Astrocyte (in vitro differentiated cells and primary cell): Measurements from ENCODE around the gene COL5A1. TPM values are rescaled to one million over a fixed set of nuclear protein-coding genes. Genes with fewer than 3 reads are reported as not detected.

ENCODE experiments used
- DNase-seq: peaks from one replicate; pipeline ENCODE4 v3.0.0-alpha.2; 2010; ENCODE audit warnings: low read depth
- FAIRE-seq: peaks from 2 replicates; lab custom pipeline; 2011; peaks lifted over from hg19 to GRCh38; lab: Jason Lieb, UNC
- H2AFZ ChIP-seq: 2 replicates; pipeline ENCODE4 v1.6.0; 2012; ENCODE audit warnings: low read depth, low read length, inconsistent platforms
- H3K27ac ChIP-seq: 2 replicates; pipeline ENCODE4 v1.5.1; 2011; ENCODE audit warnings: low read depth, low read length, inconsistent platforms
- H3K27me3 ChIP-seq: 2 replicates; pipeline ENCODE4 v1.6.0; 2011; ENCODE audit warnings: low read length, inconsistent platforms; ENCODE audit not compliant: insufficient read depth
- H3K36me3 ChIP-seq: 2 replicates; pipeline ENCODE4 v1.5.1; 2011; ENCODE audit warnings: low read length, inconsistent platforms; ENCODE audit not compliant: insufficient read depth
- H3K4me1 ChIP-seq: 2 replicates; pipeline ENCODE4 v1.5.1; 2011; ENCODE audit warnings: low read length, inconsistent platforms; ENCODE audit not compliant: insufficient read depth
- H3K4me2 ChIP-seq: 2 replicates; pipeline ENCODE4 v1.6.0; 2012; ENCODE audit warnings: low read length, inconsistent platforms
- H3K4me3 ChIP-seq: 2 replicates; pipeline ENCODE4 v1.5.1; 2011; ENCODE audit warnings: low read depth, mild to moderate bottlenecking, low read length, inconsistent platforms; ENCODE audit not compliant: insufficient read depth
- H3K79me2 ChIP-seq: 2 replicates; pipeline ENCODE4 v1.6.0; 2012; ENCODE audit warnings: mild to moderate bottlenecking, low read length, inconsistent platforms; ENCODE audit not compliant: insufficient read depth
- H3K9ac ChIP-seq: 2 replicates; pipeline ENCODE4 v1.6.0; 2012; ENCODE audit warnings: mild to moderate bottlenecking, low read length, inconsistent platforms
- H3K9me3 ChIP-seq: 2 replicates; pipeline ENCODE4 v1.5.1; 2012; ENCODE audit warnings: low read depth, mild to moderate bottlenecking, low read length, inconsistent platforms; ENCODE audit not compliant: insufficient read depth
- H4K20me1 ChIP-seq: 2 replicates; pipeline ENCODE4 v1.6.0; 2012; ENCODE audit warnings: low read length, inconsistent platforms; ENCODE audit not compliant: insufficient read depth
- H3K27ac Mint-ChIP-seq: one replicate; pipeline ENCODE4 v1.8.0; 2021; ENCODE audit warnings: mild to moderate bottlenecking, mixed read lengths; ENCODE audit not compliant: unreplicated experiment
- H3K27me3 Mint-ChIP-seq: one replicate; pipeline ENCODE4 v1.8.0; 2021; ENCODE audit warnings: low read depth, mixed read lengths; ENCODE audit not compliant: unreplicated experiment
- H3K36me3 Mint-ChIP-seq: one replicate; pipeline ENCODE4 v1.8.0; 2021; ENCODE audit warnings: low read depth, mixed read lengths; ENCODE audit not compliant: unreplicated experiment
- H3K4me1 Mint-ChIP-seq: one replicate; pipeline ENCODE4 v1.8.0; 2021; ENCODE audit warnings: low read depth, mixed read lengths; ENCODE audit not compliant: unreplicated experiment
- H3K4me3 Mint-ChIP-seq: one replicate; pipeline ENCODE4 v1.8.0; 2021; ENCODE audit warnings: mild to moderate bottlenecking, moderate library complexity, mixed read lengths; ENCODE audit not compliant: unreplicated experiment
- H3K9me3 Mint-ChIP-seq: one replicate; pipeline ENCODE4 v1.8.0; 2021; ENCODE audit warnings: mild to moderate bottlenecking, mixed read lengths; ENCODE audit not compliant: unreplicated experiment
- EZH2 ChIP-seq: IDR thresholded peaks from 2 replicates; pipeline ENCODE4 v1.6.1; 2012; ENCODE audit warnings: mild to moderate bottlenecking, low read length, inconsistent platforms; ENCODE audit not compliant: insufficient read depth
- total RNA-seq: library from RNA; stranded (reverse); gene quantifications from 2 replicates; pipeline ENCODE4 v1.2.1, GENCODE V29; 2021
- TF ChIP-seq, protein P1 (sequence below): IDR thresholded peaks from 2 replicates; pipeline ENCODE4 v1.5.1; 2011; ENCODE audit warnings: low read depth, mild to moderate bottlenecking, inconsistent platforms, low read length, moderate library complexity; ENCODE audit not compliant: insufficient read depth

COL5A1 gene
- total RNA-seq, 1 donor from 2014 or later: 1,055 TPM

DNA sequence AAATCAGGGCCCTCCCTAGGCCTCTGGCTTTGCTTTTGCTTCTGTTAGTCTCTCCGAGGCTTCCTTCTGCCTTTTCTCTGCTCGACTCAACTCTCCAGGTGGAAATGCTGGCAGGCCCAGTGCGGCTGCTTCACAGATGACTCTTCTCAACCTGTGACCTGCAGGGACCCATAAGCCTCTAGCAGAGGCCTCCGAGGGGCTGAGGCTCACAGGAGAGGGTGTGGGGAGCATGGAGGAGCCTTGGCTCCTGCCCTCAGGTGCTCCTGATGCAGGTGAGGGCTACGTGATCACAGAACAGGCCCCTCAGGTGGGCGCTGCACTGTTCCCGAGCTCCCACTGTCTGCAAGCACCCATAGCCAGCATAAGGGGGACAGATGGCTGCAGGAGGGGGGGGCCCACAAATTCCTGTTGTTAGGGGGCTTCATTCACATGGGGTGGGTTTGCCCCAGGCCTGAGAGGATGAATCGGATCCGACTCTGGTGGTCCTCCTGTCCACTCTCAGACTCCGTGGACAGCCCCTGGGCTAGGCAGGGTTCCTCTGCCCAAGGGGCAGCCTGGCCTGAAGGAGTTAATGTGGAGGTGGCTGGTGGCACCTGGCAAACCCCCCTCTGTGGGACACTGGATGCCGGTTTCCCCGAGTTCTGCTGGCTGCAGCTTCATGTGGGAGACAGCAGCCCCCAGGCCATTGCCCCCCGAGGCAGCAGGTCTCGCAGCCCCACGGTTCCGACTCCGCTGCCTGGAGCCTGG, 228.1 kb downstream of the COL5A1 start:
- Mint-ChIP-seq H3K27me3 (peaks cover 28% of the 10 kb centered on the region), H3K36me3 (peaks cover 2% of the 10 kb centered on the region), H3K4me3 (no peak overlapping the region), H3K9me3 (peaks cover 3% of the 10 kb centered on the region), H3K4me1 (peaks cover 2% of the 10 kb centered on the region), H3K27ac (peak overlapping the region; percentile 34)
- DNase-seq (no peak), FAIRE-seq (no peak)
- H3K4me3 ChIP-seq: no peak overlapping the region
- H3K27me3 ChIP-seq: no peaks in the 10 kb centered on the region
- no peaks in the 10 kb centered on the region for H3K4me1 ChIP-seq
- no peaks in the 10 kb centered on the region for H3K79me2 ChIP-seq
- no peak overlapping the region for H2AFZ ChIP-seq
- no peaks in the 10 kb centered on the region for H4K20me1 ChIP-seq
- no peaks in the 10 kb centered on the region for H3K36me3 ChIP-seq
- H3K4me2 ChIP-seq: no peak overlapping the region
- no peak overlapping the region for H3K27ac ChIP-seq
- TF ChIP-seq, protein P1, sequence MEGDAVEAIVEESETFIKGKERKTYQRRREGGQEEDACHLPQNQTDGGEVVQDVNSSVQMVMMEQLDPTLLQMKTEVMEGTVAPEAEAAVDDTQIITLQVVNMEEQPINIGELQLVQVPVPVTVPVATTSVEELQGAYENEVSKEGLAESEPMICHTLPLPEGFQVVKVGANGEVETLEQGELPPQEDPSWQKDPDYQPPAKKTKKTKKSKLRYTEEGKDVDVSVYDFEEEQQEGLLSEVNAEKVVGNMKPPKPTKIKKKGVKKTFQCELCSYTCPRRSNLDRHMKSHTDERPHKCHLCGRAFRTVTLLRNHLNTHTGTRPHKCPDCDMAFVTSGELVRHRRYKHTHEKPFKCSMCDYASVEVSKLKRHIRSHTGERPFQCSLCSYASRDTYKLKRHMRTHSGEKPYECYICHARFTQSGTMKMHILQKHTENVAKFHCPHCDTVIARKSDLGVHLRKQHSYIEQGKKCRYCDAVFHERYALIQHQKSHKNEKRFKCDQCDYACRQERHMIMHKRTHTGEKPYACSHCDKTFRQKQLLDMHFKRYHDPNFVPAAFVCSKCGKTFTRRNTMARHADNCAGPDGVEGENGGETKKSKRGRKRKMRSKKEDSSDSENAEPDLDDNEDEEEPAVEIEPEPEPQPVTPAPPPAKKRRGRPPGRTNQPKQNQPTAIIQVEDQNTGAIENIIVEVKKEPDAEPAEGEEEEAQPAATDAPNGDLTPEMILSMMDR: no peak
- no peak for TF ChIP-seq EZH2
- no peak overlapping the region for H3K9ac ChIP-seq
- no peaks in the 10 kb centered on the region for H3K9me3 ChIP-seq

DNA sequence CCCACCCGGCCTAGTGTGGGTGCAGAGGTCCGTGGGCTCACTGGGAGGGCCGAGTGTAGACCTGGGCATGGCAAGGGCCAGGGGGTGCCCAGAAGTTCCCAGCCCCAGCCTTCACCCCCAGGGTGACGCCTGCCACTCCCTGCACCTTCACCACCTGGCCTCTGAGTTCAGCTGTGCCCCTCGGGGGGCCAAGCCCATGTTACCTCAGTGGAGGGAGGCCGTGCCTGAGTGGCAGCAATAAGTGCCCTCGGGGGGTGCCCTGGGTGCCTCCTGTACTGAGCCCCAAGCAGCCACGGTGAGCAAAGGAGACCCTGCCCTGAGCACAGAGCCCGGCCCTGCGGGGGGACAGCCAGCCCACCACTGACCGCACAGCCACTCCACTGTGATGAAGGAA, 228.7 kb downstream of the COL5A1 start:
- no peak overlapping the region for H3K4me3 ChIP-seq
- no peaks in the 10 kb centered on the region for H4K20me1 ChIP-seq
- no peak overlapping the region for H3K27ac Mint-ChIP-seq
- no peaks in the 10 kb centered on the region for H3K27me3 ChIP-seq
- no peak overlapping the region for H3K9ac ChIP-seq
- no peaks in the 10 kb centered on the region for H3K4me1 ChIP-seq
- H3K4me2 ChIP-seq: no peak overlapping the region
- no peak overlapping the region for H2AFZ ChIP-seq
- H3K36me3 ChIP-seq: no peaks in the 10 kb centered on the region
- H3K36me3 Mint-ChIP-seq: peaks cover 2% of the 10 kb centered on the region
- FAIRE-seq (no peak), DNase-seq (no peak)
- peaks cover 2% of the 10 kb centered on the region for H3K4me1 Mint-ChIP-seq
- peaks cover 31% of the 10 kb centered on the region for H3K27me3 Mint-ChIP-seq
- H3K79me2 ChIP-seq: no peaks in the 10 kb centered on the region
- peaks cover 3% of the 10 kb centered on the region for H3K9me3 Mint-ChIP-seq
- no peak overlapping the region for H3K27ac ChIP-seq
- TF ChIP-seq EZH2: no peak
- TF ChIP-seq, protein P1: no peak
- no peaks in the 10 kb centered on the region for H3K9me3 ChIP-seq
- H3K4me3 Mint-ChIP-seq: no peak overlapping the region
